ENCODE results near the gene RRP1B.

- no peak for TF ChIP-seq POLR2AphosphoS5 (IDR thresholded peaks at IDR 0.05)
- no peak for TF ChIP-seq CTCF (IDR thresholded peaks at IDR 0.05)
These were observed 6.7 kb upstream of the RRP1B start for GRCh38 chr21:43652616-43653015.
